ENCODE measurements around the gene BCL11A.

GRCh38 chr2:60438131-60438530 lies 115.3 kb downstream of the BCL11A start:
- TF ChIP-seq CTCF (IDR thresholded peaks at IDR 0.05) (no peak), POLR2AphosphoS5 (IDR thresholded peaks at IDR 0.05; ENCODE audit: low read depth, low read length) (no peak), REST (IDR thresholded peaks at IDR 0.05; ENCODE audit: insufficient read depth in 1 of 2, low read depth in 2 of 2, low read length in 1 of 2) (no peak)
